OCI-LY1 (cell line): ENCODE data around the gene C9orf72.

ENCODE experiments used
- CTCF ChIP-seq: fragments of 200-600 bp; sonication (generic), shearing (Covaris generic); IDR thresholded peaks from 2 replicates; pipeline ENCODE4 v1.5.1; 2017; ENCODE audit warnings: mild to moderate bottlenecking, antibody characterized with exemption, low read length, moderate library complexity, mixed read lengths
- EZH2 ChIP-seq: fragments of 200-600 bp; sonication (generic), shearing (Covaris generic); IDR thresholded peaks from 2 replicates; pipeline ENCODE4 v1.8.0; 2017; ENCODE audit warnings: borderline replicate concordance, mixed run types, mild to moderate bottlenecking, antibody characterized with exemption, low read length, moderate library complexity, mixed read lengths

DNA sequence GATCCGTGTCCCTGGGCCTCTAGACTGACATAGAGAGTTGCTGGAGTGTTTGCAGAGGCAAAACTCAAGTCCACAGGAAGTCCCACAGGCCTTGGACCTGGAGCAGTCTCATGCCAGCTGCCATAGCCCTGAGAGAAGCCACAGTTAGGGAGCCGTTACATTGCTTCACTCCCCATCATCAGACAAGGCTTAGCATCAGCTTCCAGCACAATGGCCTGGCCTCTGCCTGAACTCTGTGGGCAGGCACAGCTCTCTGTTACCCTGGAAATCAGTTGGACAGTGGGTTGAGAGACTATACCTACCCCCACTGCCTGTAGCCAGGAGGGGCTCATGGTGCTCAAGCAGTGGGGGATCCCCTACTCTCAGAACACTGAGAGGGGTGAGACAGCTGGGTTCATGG, 16.2 kb upstream of the C9orf72 start:
- TF ChIP-seq CTCF: no peak
- TF ChIP-seq EZH2: no peak
